Measurements from ENCODE around the gene KCTD2. TPM values are rescaled to one million over a fixed set of nuclear protein-coding genes. Genes with fewer than 3 reads are reported as not detected.

Gene KCTD2
- total and polyA plus RNA-seq, 2 of the 13 experiments (the other 11 are each of a cell fraction or from before 2014, with no cell fraction given): 28.3 to 32.6 TPM

DNA sequence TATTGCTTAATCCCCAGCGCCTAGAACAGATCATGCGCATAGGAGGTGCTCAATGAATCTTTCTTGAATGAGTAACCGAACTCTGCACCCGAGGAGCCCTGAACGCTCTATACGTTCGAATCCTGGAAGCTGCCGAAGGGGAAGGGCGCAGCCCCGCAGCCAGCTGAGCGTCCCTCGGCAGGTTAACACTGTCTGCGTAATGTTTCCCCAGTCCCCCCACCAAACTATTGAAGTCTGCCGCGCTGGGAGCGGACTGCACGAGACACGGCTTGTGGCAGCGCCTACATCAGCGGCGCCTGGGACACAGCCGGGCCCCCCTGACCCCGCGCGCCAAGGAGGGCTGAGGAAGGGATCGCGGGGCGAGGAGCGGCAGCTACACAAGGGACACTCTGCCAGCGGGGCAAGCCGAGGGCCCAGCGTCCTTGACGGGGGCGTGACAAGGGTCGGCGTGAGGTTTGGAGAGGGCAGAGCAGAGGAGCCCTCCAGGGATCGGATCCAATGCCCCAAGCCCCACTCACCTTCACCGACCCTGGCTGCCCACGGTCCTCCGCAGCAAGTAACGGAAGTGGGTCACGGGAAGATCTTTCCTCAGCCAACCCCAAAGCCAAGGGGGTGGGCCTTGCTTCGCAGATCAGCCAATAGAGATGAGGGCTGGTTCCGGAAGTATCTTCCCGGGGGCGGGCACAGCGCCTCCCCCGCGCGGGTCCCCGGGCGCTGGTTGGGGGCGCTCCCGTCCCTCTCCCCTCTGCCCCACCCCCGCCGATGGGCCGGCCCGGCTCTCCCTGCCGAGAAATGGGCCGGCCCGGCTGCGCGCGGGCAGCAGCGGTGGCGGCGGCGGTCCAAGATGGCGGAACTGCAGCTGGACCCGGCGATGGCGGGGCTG lies at the start of gene KCTD2, which contains the start of gene ATP5PD (continued):
- TF ChIP-seq, protein P1, sequence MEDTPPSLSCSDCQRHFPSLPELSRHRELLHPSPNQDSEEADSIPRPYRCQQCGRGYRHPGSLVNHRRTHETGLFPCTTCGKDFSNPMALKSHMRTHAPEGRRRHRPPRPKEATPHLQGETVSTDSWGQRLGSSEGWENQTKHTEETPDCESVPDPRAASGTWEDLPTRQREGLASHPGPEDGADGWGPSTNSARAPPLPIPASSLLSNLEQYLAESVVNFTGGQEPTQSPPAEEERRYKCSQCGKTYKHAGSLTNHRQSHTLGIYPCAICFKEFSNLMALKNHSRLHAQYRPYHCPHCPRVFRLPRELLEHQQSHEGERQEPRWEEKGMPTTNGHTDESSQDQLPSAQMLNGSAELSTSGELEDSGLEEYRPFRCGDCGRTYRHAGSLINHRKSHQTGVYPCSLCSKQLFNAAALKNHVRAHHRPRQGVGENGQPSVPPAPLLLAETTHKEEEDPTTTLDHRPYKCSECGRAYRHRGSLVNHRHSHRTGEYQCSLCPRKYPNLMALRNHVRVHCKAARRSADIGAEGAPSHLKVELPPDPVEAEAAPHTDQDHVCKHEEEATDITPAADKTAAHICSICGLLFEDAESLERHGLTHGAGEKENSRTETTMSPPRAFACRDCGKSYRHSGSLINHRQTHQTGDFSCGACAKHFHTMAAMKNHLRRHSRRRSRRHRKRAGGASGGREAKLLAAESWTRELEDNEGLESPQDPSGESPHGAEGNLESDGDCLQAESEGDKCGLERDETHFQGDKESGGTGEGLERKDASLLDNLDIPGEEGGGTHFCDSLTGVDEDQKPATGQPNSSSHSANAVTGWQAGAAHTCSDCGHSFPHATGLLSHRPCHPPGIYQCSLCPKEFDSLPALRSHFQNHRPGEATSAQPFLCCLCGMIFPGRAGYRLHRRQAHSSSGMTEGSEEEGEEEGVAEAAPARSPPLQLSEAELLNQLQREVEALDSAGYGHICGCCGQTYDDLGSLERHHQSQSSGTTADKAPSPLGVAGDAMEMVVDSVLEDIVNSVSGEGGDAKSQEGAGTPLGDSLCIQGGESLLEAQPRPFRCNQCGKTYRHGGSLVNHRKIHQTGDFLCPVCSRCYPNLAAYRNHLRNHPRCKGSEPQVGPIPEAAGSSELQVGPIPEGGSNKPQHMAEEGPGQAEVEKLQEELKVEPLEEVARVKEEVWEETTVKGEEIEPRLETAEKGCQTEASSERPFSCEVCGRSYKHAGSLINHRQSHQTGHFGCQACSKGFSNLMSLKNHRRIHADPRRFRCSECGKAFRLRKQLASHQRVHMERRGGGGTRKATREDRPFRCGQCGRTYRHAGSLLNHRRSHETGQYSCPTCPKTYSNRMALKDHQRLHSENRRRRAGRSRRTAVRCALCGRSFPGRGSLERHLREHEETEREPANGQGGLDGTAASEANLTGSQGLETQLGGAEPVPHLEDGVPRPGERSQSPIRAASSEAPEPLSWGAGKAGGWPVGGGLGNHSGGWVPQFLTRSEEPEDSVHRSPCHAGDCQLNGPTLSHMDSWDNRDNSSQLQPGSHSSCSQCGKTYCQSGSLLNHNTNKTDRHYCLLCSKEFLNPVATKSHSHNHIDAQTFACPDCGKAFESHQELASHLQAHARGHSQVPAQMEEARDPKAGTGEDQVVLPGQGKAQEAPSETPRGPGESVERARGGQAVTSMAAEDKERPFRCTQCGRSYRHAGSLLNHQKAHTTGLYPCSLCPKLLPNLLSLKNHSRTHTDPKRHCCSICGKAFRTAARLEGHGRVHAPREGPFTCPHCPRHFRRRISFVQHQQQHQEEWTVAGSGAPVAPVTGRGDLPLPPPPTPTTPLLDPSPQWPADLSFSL (CRISPR knock-in tag; IDR thresholded peaks at IDR 0.05): no peak
- TF ChIP-seq ZNF773 (CRISPR knock-in tag; IDR thresholded peaks at IDR 0.05; ENCODE audit: borderline replicate concordance): no peak
- peak; percentile 58; the same call in 1 of the 2 replicates for TF ChIP-seq RXRB (CRISPR knock-in tag; IDR thresholded peaks at IDR 0.05; ENCODE audit: borderline replicate concordance)
- TF ChIP-seq ZNF883 (CRISPR knock-in tag; IDR thresholded peaks at IDR 0.05; ENCODE audit: not compliant biosample characterization): peak; percentile 83
- TF ChIP-seq, protein P2, sequence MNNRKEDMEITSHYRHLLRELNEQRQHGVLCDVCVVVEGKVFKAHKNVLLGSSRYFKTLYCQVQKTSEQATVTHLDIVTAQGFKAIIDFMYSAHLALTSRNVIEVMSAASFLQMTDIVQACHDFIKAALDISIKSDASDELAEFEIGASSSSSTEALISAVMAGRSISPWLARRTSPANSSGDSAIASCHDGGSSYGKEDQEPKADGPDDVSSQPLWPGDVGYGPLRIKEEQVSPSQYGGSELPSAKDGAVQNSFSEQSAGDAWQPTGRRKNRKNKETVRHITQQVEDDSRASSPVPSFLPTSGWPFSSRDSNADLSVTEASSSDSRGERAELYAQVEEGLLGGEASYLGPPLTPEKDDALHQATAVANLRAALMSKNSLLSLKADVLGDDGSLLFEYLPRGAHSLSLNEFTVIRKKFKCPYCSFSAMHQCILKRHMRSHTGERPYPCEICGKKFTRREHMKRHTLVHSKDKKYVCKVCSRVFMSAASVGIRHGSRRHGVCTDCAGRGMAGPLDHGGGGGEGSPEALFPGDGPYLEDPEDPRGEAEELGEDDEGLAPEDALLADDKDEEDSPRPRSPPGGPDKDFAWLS (CRISPR knock-in tag; IDR thresholded peaks at IDR 0.05; ENCODE audit: borderline replicate concordance): no peak
- no peak for TF ChIP-seq SYNCRIP (IDR thresholded peaks at IDR 0.05; ENCODE audit: insufficient read depth, low read depth, low read length)
- peak; percentile 75; the same call in 1 of the 2 replicates for TF ChIP-seq ZNF792 (CRISPR knock-in tag; IDR thresholded peaks at IDR 0.05)
- peak; percentile 71; the same call in 1 of the 2 replicates for TF ChIP-seq CREM (IDR thresholded peaks at IDR 0.05)
- no peak for TF ChIP-seq CREM (CRISPR knock-in tag; IDR thresholded peaks at IDR 0.05)
- TF ChIP-seq, protein P3, sequence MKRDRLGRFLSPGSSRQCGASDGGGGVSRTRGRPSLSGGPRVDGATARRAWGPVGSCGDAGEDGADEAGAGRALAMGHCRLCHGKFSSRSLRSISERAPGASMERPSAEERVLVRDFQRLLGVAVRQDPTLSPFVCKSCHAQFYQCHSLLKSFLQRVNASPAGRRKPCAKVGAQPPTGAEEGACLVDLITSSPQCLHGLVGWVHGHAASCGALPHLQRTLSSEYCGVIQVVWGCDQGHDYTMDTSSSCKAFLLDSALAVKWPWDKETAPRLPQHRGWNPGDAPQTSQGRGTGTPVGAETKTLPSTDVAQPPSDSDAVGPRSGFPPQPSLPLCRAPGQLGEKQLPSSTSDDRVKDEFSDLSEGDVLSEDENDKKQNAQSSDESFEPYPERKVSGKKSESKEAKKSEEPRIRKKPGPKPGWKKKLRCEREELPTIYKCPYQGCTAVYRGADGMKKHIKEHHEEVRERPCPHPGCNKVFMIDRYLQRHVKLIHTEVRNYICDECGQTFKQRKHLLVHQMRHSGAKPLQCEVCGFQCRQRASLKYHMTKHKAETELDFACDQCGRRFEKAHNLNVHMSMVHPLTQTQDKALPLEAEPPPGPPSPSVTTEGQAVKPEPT (CRISPR knock-in tag; IDR thresholded peaks at IDR 0.05; ENCODE audit: low read depth): peak; percentile 79
- TF ChIP-seq ZNF225 (CRISPR knock-in tag; IDR thresholded peaks at IDR 0.05): no peak; the same call in 1 of the 2 replicates
- TF ChIP-seq, protein P4, sequence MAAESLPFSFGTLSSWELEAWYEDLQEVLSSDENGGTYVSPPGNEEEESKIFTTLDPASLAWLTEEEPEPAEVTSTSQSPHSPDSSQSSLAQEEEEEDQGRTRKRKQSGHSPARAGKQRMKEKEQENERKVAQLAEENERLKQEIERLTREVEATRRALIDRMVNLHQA (CRISPR knock-in tag; IDR thresholded peaks at IDR 0.05): no peak
- no peak for TF ChIP-seq ZNF460 (CRISPR knock-in tag; IDR thresholded peaks at IDR 0.05; ENCODE audit: borderline replicate concordance)
- no peak for TF ChIP-seq MATR3 (CRISPR knock-in tag; IDR thresholded peaks at IDR 0.05)
- TF ChIP-seq RBM39 (IDR thresholded peaks at IDR 0.05; ENCODE audit: low read depth, low read length, poor library complexity, severe bottlenecking): peak; percentile 77

Measured in HepG2 (cell line).